ENCODE results near the gene GTF2H3.

GRCh38 chr12:123678981-123679380 lies 45.4 kb downstream of the GTF2H3 start:
- no peak for TF ChIP-seq CTCF (IDR thresholded peaks at IDR 0.05)
- TF ChIP-seq POLR2AphosphoS5 (IDR thresholded peaks at IDR 0.05; ENCODE audit: low read depth, low read length), result no peak
- no peak for TF ChIP-seq RCOR1 (IDR thresholded peaks at IDR 0.05; ENCODE audit: low read length)
- no peak for TF ChIP-seq EZH2phosphoT487 (IDR thresholded peaks at IDR 0.05; ENCODE audit: borderline replicate concordance, low read depth)
- TF ChIP-seq TAF1 (IDR thresholded peaks at IDR 0.05; ENCODE audit: borderline replicate concordance, low read depth, low read length), result no peak

Data from SK-N-SH (cell line).